Femur (tissue), 1 donor: ENCODE results near the gene FOXF2.
A peak's percentile ranks its signal among the peaks of the same experiment; 100 is the strongest.

Experiments
- DNase-seq: peaks from one replicate; pipeline ENCODE4 v3.0.0-alpha.2; 2017

Gene FOXF2

DNA sequence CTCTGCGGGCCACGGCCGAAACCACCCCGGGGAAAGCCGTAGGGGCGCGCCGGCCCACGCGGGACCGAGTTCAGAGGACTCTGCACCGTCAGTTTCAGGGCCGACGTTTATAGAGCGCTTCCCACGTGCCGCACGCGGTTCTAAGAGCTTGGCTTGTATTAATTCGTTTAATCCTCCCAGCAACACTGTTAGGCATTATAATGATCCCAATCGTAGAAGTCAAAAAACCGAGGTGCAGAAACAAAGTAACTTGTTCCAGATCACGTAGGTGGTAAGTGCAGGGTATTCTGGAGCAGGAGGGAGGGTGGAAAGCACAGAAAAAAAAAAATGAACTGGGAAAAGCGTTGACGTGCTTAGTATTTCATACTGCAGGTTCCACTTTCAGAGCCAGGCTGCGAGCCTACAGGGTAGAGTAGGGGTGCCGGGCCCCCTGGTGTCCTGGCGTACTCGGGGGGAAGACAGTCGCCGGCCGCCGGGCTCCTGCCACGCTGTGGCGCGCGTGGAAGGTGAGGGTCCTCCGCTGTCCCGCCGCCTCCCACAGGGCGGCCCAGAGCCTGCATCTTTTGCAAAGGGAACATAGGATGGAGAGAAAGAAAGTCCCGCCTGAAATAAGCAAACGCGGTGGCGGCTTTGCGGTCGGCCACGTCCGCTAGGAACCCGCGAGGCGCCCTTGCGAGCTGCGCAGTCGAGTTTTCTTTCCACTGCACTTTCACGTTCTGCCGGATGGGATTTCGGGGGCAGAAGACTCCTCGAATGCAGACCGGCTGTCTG, 10.2 kb upstream of the FOXF2 start:
- DNase-seq: no peak

- no peak for DNase-seq
Observed at GRCh38 chr6:1379788-1380147, 9.6 kb upstream of the FOXF2 start.

DNA sequence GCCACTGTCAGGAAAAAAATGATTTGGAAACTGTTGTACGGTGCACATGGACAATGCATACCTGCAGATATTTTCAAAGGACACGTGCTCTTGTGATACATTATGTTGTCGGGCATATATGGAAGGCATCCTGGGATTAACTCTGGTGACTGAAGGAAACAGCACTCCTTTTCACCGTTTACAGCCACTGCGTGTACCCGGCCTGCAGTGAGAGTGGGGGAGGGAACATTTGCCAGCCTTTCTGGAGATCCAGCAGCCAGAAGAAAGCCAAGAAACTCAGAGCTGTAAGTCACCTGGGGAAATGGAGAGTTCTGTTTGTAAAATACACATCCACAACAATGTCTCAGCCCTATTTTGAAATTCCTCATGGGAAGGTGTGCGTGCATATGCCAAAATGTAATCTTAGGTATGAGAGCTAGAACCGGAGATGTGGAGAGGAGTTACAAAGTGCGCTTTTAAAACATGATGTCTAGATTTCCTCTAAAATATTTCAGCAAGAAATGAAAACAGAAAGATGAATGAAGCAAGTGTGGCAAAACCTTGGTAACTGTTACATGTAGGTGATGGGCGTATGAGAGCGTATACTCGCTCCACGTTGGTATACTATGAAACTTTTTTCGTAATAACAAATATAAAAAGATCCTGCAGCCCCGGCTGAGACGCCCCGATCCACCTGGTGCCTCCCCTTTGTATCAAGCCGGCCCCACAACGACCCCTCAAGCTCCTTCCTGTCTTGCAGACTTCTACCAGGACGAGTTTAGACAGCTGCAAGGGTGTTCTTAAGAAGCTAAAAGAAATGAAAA, 8.6 kb upstream of the FOXF2 start:
- DNase-seq: no peak

- peak; percentile 73 for DNase-seq
Observed at GRCh38 chr6:1381481-1382330, 7.7 kb upstream of the FOXF2 start.

GRCh38 chr6:1382331-1382882, 7.0 kb upstream of the FOXF2 start:
- DNase-seq: no peak

- DNase-seq: no peak
Observed at GRCh38 chr6:1382883-1383728, 6.3 kb upstream of the FOXF2 start.

GRCh38 chr6:1383729-1384548, 5.4 kb upstream of the FOXF2 start:
- DNase-seq: no peak

GRCh38 chr6:1384549-1385128, 4.7 kb upstream of the FOXF2 start:
- DNase-seq: no peak

DNA sequence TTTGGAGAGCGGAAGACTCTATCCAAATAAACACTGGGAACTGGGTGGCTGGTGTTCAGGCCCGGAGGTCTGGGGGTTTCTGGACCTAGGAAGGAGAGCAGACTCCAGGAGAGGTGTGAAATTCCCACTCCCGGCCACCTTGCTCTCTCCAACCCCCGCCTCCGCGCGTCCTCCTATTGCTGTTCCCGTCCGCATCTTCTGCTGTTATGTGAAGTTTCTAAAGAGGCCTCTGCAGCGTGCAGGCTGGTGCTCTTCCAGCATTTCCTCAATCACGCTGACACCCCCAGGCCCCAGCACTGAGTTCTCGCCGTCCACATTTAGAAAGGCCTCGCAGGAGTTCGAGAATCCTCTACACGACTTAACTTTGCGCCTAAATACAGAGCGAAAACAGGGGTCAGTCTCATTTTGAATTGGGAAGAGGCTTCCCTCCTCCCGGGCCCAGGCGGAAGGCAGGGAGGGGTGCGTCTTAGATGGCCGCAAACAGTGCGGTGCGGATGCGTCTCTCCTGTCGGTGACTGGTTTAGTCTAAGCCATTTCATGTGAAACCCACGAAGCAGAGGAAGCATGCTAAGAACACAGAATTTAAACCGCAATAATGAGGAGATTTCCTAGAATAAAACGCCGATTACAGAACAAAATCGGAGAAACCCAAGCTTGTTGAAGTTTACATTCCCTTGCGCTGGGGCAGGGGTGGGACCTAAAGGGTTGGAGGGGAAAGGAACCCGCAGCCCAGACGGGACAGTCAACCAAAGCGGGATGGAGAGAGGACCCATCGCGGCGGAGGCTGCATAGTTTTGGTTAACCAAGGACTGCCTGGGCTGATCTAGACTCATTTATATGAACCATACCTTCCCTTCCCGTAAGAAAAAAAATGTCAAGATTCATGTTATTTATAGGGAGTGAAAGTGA, 4.0 kb upstream of the FOXF2 start:
- DNase-seq: no peak

DNA sequence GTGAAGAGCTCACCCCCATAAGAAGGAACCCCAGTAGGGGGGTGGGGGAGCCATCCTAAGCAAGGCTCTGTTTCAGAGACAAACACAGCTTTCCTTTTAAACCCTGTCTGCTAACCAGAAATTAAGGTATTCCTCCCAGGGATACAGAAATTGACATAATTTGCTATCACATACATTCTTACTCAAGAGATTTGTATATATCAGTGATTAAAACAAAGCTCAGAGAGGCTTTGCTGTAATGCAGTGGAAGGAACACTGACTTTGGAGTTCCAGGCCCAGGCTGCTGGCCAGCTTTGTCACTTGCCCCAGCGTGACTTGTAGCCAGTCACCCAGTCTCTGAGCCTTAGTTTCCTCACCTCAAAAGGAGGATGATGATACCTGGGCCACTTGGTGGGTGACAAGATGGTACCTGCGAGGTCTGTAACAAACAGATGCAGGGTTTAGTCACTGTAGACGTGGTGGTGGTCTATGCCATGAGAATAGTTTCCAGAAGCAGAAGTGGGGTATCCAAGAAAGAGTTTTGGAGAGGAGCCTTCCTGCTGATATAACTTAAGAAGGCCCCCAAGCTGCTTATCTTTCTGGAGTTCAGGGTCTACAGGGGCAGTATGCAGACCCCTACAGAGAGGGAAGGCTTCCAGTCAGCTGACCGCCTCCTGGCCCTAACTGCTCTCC, 3.2 kb upstream of the FOXF2 start:
- no peak for DNase-seq

DNA sequence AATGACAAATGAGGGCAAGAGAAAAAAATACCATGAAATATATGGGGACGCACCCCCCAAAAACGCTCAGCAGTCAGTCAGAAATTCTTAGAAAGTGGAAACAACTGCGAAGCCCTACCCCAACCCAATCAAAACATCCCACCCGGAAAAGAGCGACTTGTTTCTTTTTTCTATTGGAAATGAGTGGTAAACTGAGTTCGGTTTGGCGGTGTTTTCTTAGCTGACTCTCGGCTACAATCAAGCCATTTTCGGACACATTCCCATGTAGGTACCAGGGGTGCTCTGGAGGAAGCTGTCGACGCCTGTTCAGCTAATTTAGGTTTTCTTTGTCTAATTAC, 1.9 kb upstream of the FOXF2 start:
- no peak for DNase-seq

DNA sequence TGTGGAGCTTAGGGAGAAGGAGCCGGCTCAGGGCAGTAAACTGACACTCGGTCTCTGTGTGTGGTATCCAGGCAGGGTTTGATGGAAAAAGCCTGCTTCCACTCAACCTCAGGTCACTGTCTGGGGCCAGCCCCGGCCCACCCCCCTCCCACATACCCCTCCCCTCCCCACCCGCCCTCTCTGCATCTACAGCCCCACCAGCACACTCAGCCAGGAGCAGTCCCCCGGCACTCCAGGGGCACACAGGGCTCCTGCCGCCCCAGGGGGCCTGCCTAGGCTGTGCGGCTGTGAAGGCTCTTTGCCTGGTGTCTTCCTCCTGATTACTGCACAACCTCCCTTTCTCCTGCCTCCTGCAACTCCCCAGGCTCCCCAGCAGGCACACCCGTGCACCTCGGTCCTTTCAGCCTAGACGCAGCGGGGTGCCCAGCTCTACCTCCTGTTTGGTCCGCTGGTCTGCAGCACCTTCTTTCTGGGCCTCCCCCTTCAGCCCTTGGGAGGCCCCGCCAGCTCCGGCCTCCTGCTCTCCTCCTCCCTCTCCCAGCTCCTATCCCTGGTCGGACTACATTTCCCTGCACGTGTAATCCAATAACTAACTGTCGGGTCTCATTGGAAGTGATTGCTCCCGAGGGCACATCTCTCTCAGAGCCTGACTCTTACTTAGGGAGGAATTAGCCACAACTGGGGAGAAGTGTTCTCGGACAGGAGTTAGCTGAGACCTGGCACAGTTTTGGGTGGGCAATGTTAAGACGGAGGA, 1.3 kb upstream of the FOXF2 start:
- no peak for DNase-seq

DNA sequence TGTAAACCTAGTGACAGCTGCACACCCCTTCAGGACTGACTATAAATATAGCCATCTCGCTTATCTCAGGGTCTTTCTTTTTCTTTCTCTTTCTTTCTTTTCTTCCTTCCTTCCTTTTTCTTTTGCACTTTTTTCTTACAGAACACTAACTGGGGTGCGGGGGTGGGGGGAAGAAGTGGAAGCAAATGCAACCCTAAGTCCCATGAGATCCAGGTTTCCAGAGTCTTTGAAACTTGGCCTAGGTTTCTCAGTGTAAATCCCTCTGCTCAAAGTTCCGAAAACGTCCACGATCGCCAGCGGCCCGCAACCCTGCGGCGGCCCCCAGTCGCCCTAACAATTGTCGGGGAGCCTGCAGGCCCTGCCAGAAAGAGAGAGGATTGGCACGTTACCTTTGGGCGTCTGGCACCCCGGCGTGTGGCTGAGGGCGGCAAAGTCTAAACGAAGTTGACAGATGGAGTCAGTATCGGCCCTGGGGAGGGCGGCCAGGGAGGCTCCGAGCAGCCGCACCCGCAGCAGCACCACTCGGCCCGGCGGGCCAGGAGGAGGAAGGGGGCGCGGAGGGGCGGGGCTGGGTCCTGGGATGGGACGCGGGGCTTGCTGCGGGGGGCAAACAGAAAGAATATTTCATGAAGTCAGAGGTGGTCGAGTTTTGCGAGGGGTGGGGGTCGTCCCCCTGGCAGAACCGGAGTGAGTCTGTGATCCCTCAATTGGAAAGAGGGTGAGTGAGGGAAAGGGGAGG, 577 bp upstream of the FOXF2 start:
- no peak for DNase-seq

DNA sequence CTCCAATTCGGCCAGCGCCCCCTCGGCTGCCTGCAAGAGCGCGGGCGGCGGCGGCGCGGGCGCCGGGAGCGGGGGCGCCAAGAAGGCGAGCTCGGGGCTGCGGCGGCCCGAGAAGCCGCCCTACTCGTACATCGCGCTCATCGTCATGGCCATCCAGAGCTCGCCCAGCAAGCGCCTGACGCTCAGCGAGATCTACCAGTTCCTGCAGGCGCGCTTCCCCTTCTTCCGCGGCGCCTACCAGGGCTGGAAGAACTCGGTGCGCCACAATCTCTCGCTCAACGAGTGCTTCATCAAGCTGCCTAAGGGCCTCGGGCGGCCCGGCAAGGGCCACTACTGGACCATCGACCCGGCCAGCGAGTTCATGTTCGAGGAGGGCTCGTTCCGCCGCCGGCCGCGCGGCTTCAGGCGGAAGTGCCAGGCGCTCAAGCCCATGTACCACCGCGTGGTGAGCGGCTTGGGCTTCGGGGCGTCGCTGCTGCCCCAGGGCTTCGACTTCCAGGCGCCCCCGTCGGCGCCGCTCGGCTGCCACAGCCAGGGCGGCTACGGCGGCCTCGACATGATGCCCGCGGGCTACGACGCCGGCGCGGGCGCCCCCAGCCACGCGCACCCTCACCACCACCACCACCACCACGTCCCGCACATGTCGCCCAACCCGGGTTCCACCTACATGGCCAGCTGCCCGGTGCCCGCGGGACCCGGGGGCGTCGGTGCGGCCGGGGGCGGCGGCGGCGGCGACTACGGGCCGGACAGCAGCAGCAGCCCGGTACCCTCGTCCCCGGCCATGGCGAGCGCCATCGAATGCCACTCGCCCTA, 963 bp downstream of the FOXF2 start:
- peak; percentile 73 for DNase-seq

DNA sequence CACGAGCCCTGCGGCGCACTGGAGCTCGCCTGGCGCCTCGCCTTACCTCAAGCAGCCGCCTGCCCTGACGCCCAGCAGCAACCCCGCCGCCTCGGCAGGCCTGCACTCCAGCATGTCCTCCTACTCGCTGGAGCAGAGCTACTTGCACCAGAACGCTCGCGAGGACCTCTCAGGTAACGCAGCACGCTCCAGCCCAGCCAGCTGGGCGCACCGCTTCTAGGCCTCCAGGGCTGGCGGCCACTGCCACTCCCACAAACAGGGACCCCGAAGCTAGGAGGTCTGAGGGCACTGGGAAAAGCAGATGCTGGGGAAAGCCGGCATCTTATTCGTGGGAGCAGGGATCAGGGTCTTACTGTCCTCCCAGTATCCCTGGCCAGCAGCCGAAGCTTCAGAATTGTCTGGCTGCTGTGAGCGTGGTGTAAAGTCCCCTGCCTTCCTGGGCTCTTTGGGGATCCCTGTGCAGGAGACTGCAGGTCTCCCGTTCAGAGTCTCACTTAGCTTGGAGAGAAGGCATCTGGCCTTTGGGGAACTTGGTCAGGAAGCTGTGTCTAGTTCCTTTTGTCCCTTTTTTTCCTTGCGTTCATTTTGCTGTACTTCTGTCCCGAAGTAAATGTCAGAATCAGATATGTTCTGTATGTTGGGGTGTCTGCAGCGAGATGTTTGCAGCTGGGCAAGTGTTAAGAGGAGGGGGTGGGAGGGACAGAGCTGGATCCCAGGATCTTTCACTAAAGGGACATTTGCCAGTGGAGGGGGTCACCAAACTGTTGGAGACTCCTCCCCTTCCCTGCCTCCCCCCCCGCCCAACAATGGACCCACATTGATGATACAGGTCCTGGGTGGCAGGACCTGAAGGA, 1.8 kb downstream of the FOXF2 start:
- no peak for DNase-seq

- DNase-seq: no peak
Observed at GRCh38 chr6:1391800-1392309, 2.5 kb downstream of the FOXF2 start.
